ENCODE data around the gene FAM120C. TPM values are rescaled to one million over a fixed set of nuclear protein-coding genes. Genes with fewer than 3 reads are reported as not detected.

Gene FAM120C
- total RNA-seq, 4 donors from 2014 or later: 4.6 to 7.7 (median 6.8) TPM

DNA sequence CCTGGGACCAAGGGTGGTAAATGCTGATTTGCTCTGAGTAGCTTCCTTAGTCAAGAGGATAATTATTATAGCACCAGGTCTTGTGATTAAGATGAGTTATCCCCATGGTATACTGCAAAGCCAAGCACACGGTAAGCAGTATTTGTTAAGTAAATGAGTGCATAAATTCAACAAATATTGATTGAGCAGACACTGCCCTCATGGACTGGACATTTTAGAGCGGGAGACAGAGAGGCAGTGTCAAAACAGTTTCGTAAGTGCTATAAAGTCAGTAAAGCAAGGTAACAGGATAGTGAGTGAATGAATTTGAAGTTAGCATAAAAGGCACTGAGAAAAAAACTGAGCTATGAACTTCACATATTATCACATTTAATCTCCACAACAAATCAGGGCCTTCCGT is 152.7 kb downstream of the FAM120C start:
- H3K9me3 ChIP-seq: no peaks in the 10 kb centered on the region
- 90 to 100% methylated on average over 3 of the region's 4 CpGs for WGBS, 2 donors (ENCODE audit: low coverage in 1 of 2)
- H3K27ac ChIP-seq: no peak overlapping the region
- no peaks in the 10 kb centered on the region for H3K27me3 ChIP-seq
- no peak for ATAC-seq
- H3K4me1 ChIP-seq: no peaks in the 10 kb centered on the region
- no peak for TF ChIP-seq EP300 (IDR thresholded peaks at IDR 0.05)
- TF ChIP-seq POLR2A (IDR thresholded peaks at IDR 0.05): no peak
- no peak for TF ChIP-seq POLR2AphosphoS5 (IDR thresholded peaks at IDR 0.05)
- TF ChIP-seq, protein P1, sequence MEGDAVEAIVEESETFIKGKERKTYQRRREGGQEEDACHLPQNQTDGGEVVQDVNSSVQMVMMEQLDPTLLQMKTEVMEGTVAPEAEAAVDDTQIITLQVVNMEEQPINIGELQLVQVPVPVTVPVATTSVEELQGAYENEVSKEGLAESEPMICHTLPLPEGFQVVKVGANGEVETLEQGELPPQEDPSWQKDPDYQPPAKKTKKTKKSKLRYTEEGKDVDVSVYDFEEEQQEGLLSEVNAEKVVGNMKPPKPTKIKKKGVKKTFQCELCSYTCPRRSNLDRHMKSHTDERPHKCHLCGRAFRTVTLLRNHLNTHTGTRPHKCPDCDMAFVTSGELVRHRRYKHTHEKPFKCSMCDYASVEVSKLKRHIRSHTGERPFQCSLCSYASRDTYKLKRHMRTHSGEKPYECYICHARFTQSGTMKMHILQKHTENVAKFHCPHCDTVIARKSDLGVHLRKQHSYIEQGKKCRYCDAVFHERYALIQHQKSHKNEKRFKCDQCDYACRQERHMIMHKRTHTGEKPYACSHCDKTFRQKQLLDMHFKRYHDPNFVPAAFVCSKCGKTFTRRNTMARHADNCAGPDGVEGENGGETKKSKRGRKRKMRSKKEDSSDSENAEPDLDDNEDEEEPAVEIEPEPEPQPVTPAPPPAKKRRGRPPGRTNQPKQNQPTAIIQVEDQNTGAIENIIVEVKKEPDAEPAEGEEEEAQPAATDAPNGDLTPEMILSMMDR (IDR thresholded peaks at IDR 0.05): no peak
- peaks cover 0 to 93% of the 10 kb centered on the region in 2 donors for H3K36me3 ChIP-seq
- no peak overlapping the region for H3K4me3 ChIP-seq

DNA sequence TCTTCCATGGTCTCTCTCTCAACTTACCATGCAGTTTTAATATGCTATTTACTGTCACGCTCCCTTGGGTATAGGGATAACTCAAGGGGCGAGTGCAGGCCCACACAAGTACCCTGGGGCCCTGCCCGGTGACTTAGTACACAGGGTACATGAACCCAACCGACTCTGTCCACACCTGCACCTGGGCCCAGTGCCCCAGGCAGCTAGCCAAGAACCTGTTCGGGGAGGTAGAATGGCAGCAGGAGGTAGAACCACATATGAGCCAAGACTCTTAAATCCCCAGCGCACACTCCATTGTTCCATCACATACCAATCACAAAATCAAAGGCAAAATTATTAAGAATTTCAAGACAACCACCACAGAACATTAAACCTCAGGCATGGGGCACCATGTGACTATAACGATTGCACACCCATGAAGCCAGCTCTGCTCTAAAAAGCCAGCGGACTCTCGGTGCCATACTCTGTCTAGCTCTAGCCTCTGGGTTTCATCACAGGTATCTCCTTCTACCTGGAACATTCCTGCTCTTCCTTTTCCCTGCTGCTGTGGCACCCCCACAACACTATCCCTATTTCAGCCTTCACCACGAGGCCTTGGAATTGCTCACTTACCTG is 153.4 kb downstream of the FAM120C start:
- no peaks in the 10 kb centered on the region for H3K27me3 ChIP-seq
- H3K9me3 ChIP-seq: no peaks in the 10 kb centered on the region
- no peak for ATAC-seq
- peaks cover 0 to 86% of the 10 kb centered on the region in 2 donors for H3K36me3 ChIP-seq
- TF ChIP-seq EP300 (IDR thresholded peaks at IDR 0.05) (no peak), POLR2A (IDR thresholded peaks at IDR 0.05) (no peak), POLR2AphosphoS5 (IDR thresholded peaks at IDR 0.05) (no peak)
- TF ChIP-seq, protein P1 (IDR thresholded peaks at IDR 0.05): no peak
- H3K4me3 ChIP-seq: no peak overlapping the region
- WGBS, 2 donors (ENCODE audit: low coverage in 1 of 2): 76 to 92% methylated on average over 4 to 6 of the region's 10 CpGs
- H3K4me1 ChIP-seq: no peaks in the 10 kb centered on the region
- no peak overlapping the region for H3K27ac ChIP-seq

DNA sequence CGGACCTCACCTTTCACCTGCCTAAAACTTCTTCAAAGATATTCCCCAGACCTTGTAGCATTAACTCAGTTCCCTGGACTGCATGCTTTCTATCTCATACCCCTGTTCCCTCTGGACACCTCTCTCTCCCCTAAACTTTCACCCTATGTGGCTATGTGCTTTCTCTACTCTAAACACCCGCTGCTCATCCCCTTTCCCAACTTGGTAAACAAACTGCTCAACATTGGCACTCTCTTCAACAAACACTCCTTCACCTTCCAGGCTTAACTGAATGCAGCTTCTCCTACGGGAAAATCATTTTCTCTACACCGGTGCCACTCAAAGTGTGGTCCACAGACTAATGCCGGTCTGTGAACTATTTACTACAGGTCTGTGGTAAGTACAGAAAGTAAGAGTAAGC is 158.7 kb downstream of the FAM120C start:
- H3K27me3 ChIP-seq: no peaks in the 10 kb centered on the region
- ATAC-seq: no peak
- H3K4me1 ChIP-seq: no peaks in the 10 kb centered on the region
- no peak for TF ChIP-seq POLR2AphosphoS5 (IDR thresholded peaks at IDR 0.05)
- TF ChIP-seq, protein P1 (IDR thresholded peaks at IDR 0.05): no peak
- no peak for TF ChIP-seq EP300 (IDR thresholded peaks at IDR 0.05)
- TF ChIP-seq POLR2A (IDR thresholded peaks at IDR 0.05): no peak
- H3K9me3 ChIP-seq: no peaks in the 10 kb centered on the region
- no peak overlapping the region for H3K27ac ChIP-seq
- 82 to 98% methylated on average over 5 of the region's 5 CpGs for WGBS, 2 donors (ENCODE audit: low coverage in 1 of 2)
- H3K36me3 ChIP-seq: peaks cover 0 to 64% of the 10 kb centered on the region in 2 donors
- no peak overlapping the region for H3K4me3 ChIP-seq

Small RNAs within 50 kb of the gene (small RNA-seq; reads per million reads assigned to genes)
- 0 reads per million in 4 donors for gene AL589872.1

Other genes with a start within 250 kb of the FAM120C start
- 10 to 100 TPM; 12.0 to 34.7 (median 21.0) TPM for gene PHF8, start 138.8 kb downstream of the FAM120C start, total RNA-seq
- gene WNK3, start 174.8 kb upstream of the FAM120C start, total RNA-seq: 1 to 10 TPM; 1.9 to 4.3 (median 3.0) TPM

Data from gastroesophageal sphincter (tissue), 4 donors.